Progenitor cell of endocrine pancreas (in vitro differentiated cells): Measurements from ENCODE around the gene STX7. TPM values are rescaled to one million over a fixed set of nuclear protein-coding genes. Genes with fewer than 3 reads are reported as not detected.

ENCODE experiments used
- DNase-seq: peaks from one replicate; pipeline ENCODE4 v3.0.0; 2021; ENCODE audit warnings: low spot score; ENCODE audit not compliant: unreplicated experiment
- H3K27ac Mint-ChIP-seq: 2 replicates; pipeline ENCODE4 v1.8.0; 2021; ENCODE audit warnings: mild to moderate bottlenecking, moderate library complexity, mixed read lengths
- H3K27me3 Mint-ChIP-seq: 2 replicates; pipeline ENCODE4 v1.8.0; 2021; ENCODE audit warnings: mixed read lengths
- H3K36me3 Mint-ChIP-seq: 2 replicates; pipeline ENCODE4 v1.8.0; 2022; ENCODE audit warnings: mixed read lengths; ENCODE audit not compliant: insufficient read depth
- H3K4me1 Mint-ChIP-seq: 2 replicates; pipeline ENCODE4 v1.8.0; 2021; ENCODE audit warnings: low read depth, mixed read lengths
- H3K4me3 Mint-ChIP-seq: 2 replicates; pipeline ENCODE4 v1.8.0; 2021; ENCODE audit warnings: low read depth, mild to moderate bottlenecking, moderate library complexity, mixed read lengths
- H3K9me3 Mint-ChIP-seq: 2 replicates; pipeline ENCODE4 v1.8.0; 2021; ENCODE audit warnings: low read depth, mixed read lengths
- CTCF ChIP-seq: fragments of 200-600 bp; sonication (generic); IDR thresholded peaks from one replicate; pipeline ENCODE4 v1.5.0; 2021; ENCODE audit warnings: antibody characterized with exemption, mild to moderate bottlenecking; ENCODE audit not compliant: unreplicated experiment
- total RNA-seq: library from RNA; stranded (reverse); gene quantifications from 2 replicates; pipeline ENCODE4 v1.2.1, GENCODE V29; 2021

The STX7 gene
- total RNA-seq, 1 donor from 2014 or later, result 40.5 TPM

GRCh38 chr6:132465530-132466485, 47.1 kb downstream of the STX7 start:
- peaks cover 5% of the 10 kb centered on the region for H3K4me1 Mint-ChIP-seq
- no peaks in the 10 kb centered on the region for H3K9me3 Mint-ChIP-seq
- no peak overlapping the region for H3K4me3 Mint-ChIP-seq
- TF ChIP-seq CTCF, result no peak
- no peak for DNase-seq
- no peak overlapping the region for H3K27ac Mint-ChIP-seq
- H3K27me3 Mint-ChIP-seq, result no peaks in the 10 kb centered on the region
- H3K36me3 Mint-ChIP-seq, result peaks cover 20% of the 10 kb centered on the region

- Mint-ChIP-seq H3K27me3 (no peaks in the 10 kb centered on the region), H3K9me3 (no peaks in the 10 kb centered on the region), H3K4me1 (peaks cover 5% of the 10 kb centered on the region), H3K27ac (no peak overlapping the region), H3K36me3 (peaks cover 20% of the 10 kb centered on the region), H3K4me3 (no peak overlapping the region)
- DNase-seq, result no peak
- TF ChIP-seq CTCF, result no peak
Measured at GRCh38 chr6:132464538-132465256, 48.2 kb downstream of the STX7 start.

GRCh38 chr6:132461958-132462357, 51.0 kb downstream of the STX7 start:
- no peak for DNase-seq
- Mint-ChIP-seq H3K4me1 (peaks cover 5% of the 10 kb centered on the region), H3K36me3 (peaks cover 22% of the 10 kb centered on the region), H3K9me3 (no peaks in the 10 kb centered on the region), H3K27ac (no peak overlapping the region), H3K4me3 (no peak overlapping the region), H3K27me3 (no peaks in the 10 kb centered on the region)
- TF ChIP-seq CTCF, result no peak

GRCh38 chr6:132459605-132459952, 53.3 kb downstream of the STX7 start:
- DNase-seq, result no peak
- no peak for TF ChIP-seq CTCF
- H3K27ac Mint-ChIP-seq, result no peak overlapping the region
- H3K4me1 Mint-ChIP-seq, result peaks cover 5% of the 10 kb centered on the region
- peaks cover 31% of the 10 kb centered on the region for H3K36me3 Mint-ChIP-seq
- no peaks in the 10 kb centered on the region for H3K27me3 Mint-ChIP-seq
- H3K9me3 Mint-ChIP-seq, result no peaks in the 10 kb centered on the region
- H3K4me3 Mint-ChIP-seq, result no peak overlapping the region

GRCh38 chr6:132458887-132459604, 53.9 kb downstream of the STX7 start:
- no peaks in the 10 kb centered on the region for H3K9me3 Mint-ChIP-seq
- no peak for TF ChIP-seq CTCF
- peaks cover 31% of the 10 kb centered on the region for H3K36me3 Mint-ChIP-seq

More at GRCh38 chr6:132458887-132459604, 53.9 kb downstream of the STX7 start:
- Mint-ChIP-seq H3K27me3 (no peaks in the 10 kb centered on the region), H3K4me1 (peaks cover 3% of the 10 kb centered on the region), H3K27ac (no peak overlapping the region), H3K4me3 (no peak overlapping the region)
- DNase-seq, result no peak
